Measurements from ENCODE around the gene SPOUT1. TPM values are rescaled to one million over a fixed set of nuclear protein-coding genes. Genes with fewer than 3 reads are reported as not detected.

SPOUT1 gene
- total RNA-seq, 1 experiment from 2014 or later = 35.8 TPM

GRCh38 chr9:128838338-128838737 is 8.7 kb upstream of the SPOUT1 start:
- H3K27me3 Mint-ChIP-seq (ENCODE audit: unreplicated experiment) = no peaks in the 10 kb centered on the region
- TF ChIP-seq CTCF (IDR thresholded peaks at IDR 0.05; ENCODE audit: unreplicated experiment) = no peak
- H3K27ac Mint-ChIP-seq (ENCODE audit: unreplicated experiment) = no peak overlapping the region
- no peak for DNase-seq
- no peaks in the 10 kb centered on the region for H3K36me3 Mint-ChIP-seq (ENCODE audit: insufficient read depth, unreplicated experiment)
- intact Hi-C loops (cut with micrococcal nuclease; ENCODE audit: unreplicated experiment) = no loop called here
- CTCF ChIA-PET = no interaction called here
- no peak overlapping the region for H3K4me3 Mint-ChIP-seq (ENCODE audit: low read depth, unreplicated experiment)
- H3K9me3 Mint-ChIP-seq (ENCODE audit: low read depth, unreplicated experiment) = no peaks in the 10 kb centered on the region
- H3K4me1 Mint-ChIP-seq (ENCODE audit: low read depth, unreplicated experiment) = no peaks in the 10 kb centered on the region
- BruUV-seq (replicated peaks) = no TSS peak

- H3K27ac Mint-ChIP-seq (ENCODE audit: unreplicated experiment) = no peak overlapping the region
- H3K4me3 Mint-ChIP-seq (ENCODE audit: low read depth, unreplicated experiment) = no peak overlapping the region
- intact Hi-C loops (cut with micrococcal nuclease; ENCODE audit: unreplicated experiment) = no loop called here
- H3K36me3 Mint-ChIP-seq (ENCODE audit: insufficient read depth, unreplicated experiment) = no peaks in the 10 kb centered on the region
- CTCF ChIA-PET = no interaction called here
- no peak for TF ChIP-seq CTCF (IDR thresholded peaks at IDR 0.05; ENCODE audit: unreplicated experiment)
- BruUV-seq (replicated peaks) = no TSS peak
- no peak for DNase-seq
- H3K27me3 Mint-ChIP-seq (ENCODE audit: unreplicated experiment) = no peaks in the 10 kb centered on the region
- no peaks in the 10 kb centered on the region for H3K9me3 Mint-ChIP-seq (ENCODE audit: low read depth, unreplicated experiment)
- H3K4me1 Mint-ChIP-seq (ENCODE audit: low read depth, unreplicated experiment) = no peaks in the 10 kb centered on the region
Measured at GRCh38 chr9:128836509-128837145, 7.0 kb upstream of the SPOUT1 start.

GRCh38 chr9:128835246-128836210 is 5.9 kb upstream of the SPOUT1 start:
- CTCF ChIA-PET = no interaction called here
- no peaks in the 10 kb centered on the region for H3K4me1 Mint-ChIP-seq (ENCODE audit: low read depth, unreplicated experiment)
- no peaks in the 10 kb centered on the region for H3K9me3 Mint-ChIP-seq (ENCODE audit: low read depth, unreplicated experiment)
- no peaks in the 10 kb centered on the region for H3K36me3 Mint-ChIP-seq (ENCODE audit: insufficient read depth, unreplicated experiment)
- H3K27ac Mint-ChIP-seq (ENCODE audit: unreplicated experiment) = no peak overlapping the region
- no peak overlapping the region for H3K4me3 Mint-ChIP-seq (ENCODE audit: low read depth, unreplicated experiment)
- intact Hi-C loops (cut with micrococcal nuclease; ENCODE audit: unreplicated experiment) = no loop called here
- H3K27me3 Mint-ChIP-seq (ENCODE audit: unreplicated experiment) = no peaks in the 10 kb centered on the region
- BruUV-seq (replicated peaks) = no TSS peak
- no peak for DNase-seq
- no peak for TF ChIP-seq CTCF (IDR thresholded peaks at IDR 0.05; ENCODE audit: unreplicated experiment)

- H3K27me3 Mint-ChIP-seq (ENCODE audit: unreplicated experiment) = no peaks in the 10 kb centered on the region
- H3K27ac Mint-ChIP-seq (ENCODE audit: unreplicated experiment) = no peak overlapping the region
- no peaks in the 10 kb centered on the region for H3K9me3 Mint-ChIP-seq (ENCODE audit: low read depth, unreplicated experiment)
- DNase-seq = no peak
- intact Hi-C loops (cut with micrococcal nuclease; ENCODE audit: unreplicated experiment) = no loop called here
- peaks cover 14% of the 10 kb centered on the region for H3K36me3 Mint-ChIP-seq (ENCODE audit: insufficient read depth, unreplicated experiment)
- BruUV-seq (replicated peaks) = no TSS peak
- no peak for TF ChIP-seq CTCF (IDR thresholded peaks at IDR 0.05; ENCODE audit: unreplicated experiment)
- H3K4me1 Mint-ChIP-seq (ENCODE audit: low read depth, unreplicated experiment) = peaks cover 4% of the 10 kb centered on the region
- no peak overlapping the region for H3K4me3 Mint-ChIP-seq (ENCODE audit: low read depth, unreplicated experiment)
- CTCF ChIA-PET = interaction anchor here (0.6 kb wide), 1 partner anchor 182 kb away, joined by 3 read pairs; no protein-coding TSS in a partner anchor
Measured at GRCh38 chr9:128833696-128834095, 4.1 kb upstream of the SPOUT1 start.

Measured in Calu3 (cell line).